GM12891 (cell line): ENCODE data around the gene NEK6.
"Not testable (repeated sequence)": the region's sequence is repeated elsewhere in the genome, so short reads cannot be mapped to it uniquely, and the experiment has no call there.

Experiments
- DNase-seq: peaks from one replicate; pipeline ENCODE4 v3.0.0; 2011; ENCODE audit warnings: low spot score; ENCODE audit not compliant: insufficient read length
- FAIRE-seq: peaks from 2 replicates; lab custom pipeline; 2011; peaks lifted over from hg19 to GRCh38; lab: Jason Lieb, UNC
- PAX5 ChIP-seq: IDR thresholded peaks from 2 replicates; pipeline ENCODE4 v1.6.1; 2011; ENCODE audit warnings: low read length, moderate library complexity, mild to moderate bottlenecking; ENCODE audit not compliant: insufficient read depth, severe bottlenecking
- POLR2A ChIP-seq: IDR thresholded peaks from 2 replicates; pipeline ENCODE4 v1.6.1; 2011; ENCODE audit warnings: low read depth, low read length, control low read depth
- POLR2AphosphoS5 ChIP-seq: IDR thresholded peaks from 2 replicates; pipeline ENCODE4 v1.6.1; 2011; ENCODE audit warnings: low read depth, low read length, control low read depth
- POU2F2 ChIP-seq: IDR thresholded peaks from 2 replicates; pipeline ENCODE4 v1.6.1; 2011; ENCODE audit warnings: low read depth, mild to moderate bottlenecking, control low read depth, low read length, moderate library complexity
- SPI1 ChIP-seq: IDR thresholded peaks from 2 replicates; pipeline ENCODE4 v1.6.1; 2011; ENCODE audit warnings: low read depth, low read length, control low read depth
- TAF1 ChIP-seq: IDR thresholded peaks from 2 replicates; pipeline ENCODE4 v1.6.1; 2011; ENCODE audit warnings: low read depth, low read length, control low read depth

Gene NEK6

GRCh38 chr9:124222918-124223720 is 34.6 kb upstream of the NEK6 start:
- DNase-seq (no peak), FAIRE-seq (peak; percentile 20)
- TF ChIP-seq POLR2A = no peak
- TF ChIP-seq SPI1 = no peak
- no peak for TF ChIP-seq TAF1
- no peak for TF ChIP-seq PAX5
- TF ChIP-seq POU2F2 = no peak
- TF ChIP-seq POLR2AphosphoS5 = no peak

GRCh38 chr9:124225945-124226344 is 31.8 kb upstream of the NEK6 start:
- TF ChIP-seq POLR2AphosphoS5 (no peak), TAF1 (no peak), POLR2A (no peak), PAX5 (no peak), POU2F2 (no peak), SPI1 (no peak)
- no peak for FAIRE-seq

GRCh38 chr9:124228516-124228915 is 29.2 kb upstream of the NEK6 start:
- no peak for TF ChIP-seq POLR2AphosphoS5
- no peak for TF ChIP-seq PAX5
- TF ChIP-seq TAF1 = no peak
- TF ChIP-seq POLR2A = no peak
- no peak for DNase-seq
- no peak for FAIRE-seq

More at GRCh38 chr9:124225945-124226344, 31.8 kb upstream of the NEK6 start:
- DNase-seq = no peak

- TF ChIP-seq POLR2AphosphoS5 (no peak), PAX5 (no peak), POLR2A (no peak), TAF1 (no peak), SPI1 (no peak), POU2F2 (no peak)
- FAIRE-seq (no peak), DNase-seq (no peak)
Observed at GRCh38 chr9:124231095-124231737, 26.5 kb upstream of the NEK6 start.

GRCh38 chr9:124238546-124239140 is 19.1 kb upstream of the NEK6 start:
- DNase-seq (no peak), FAIRE-seq (peak; percentile 73)
- TF ChIP-seq POLR2AphosphoS5 (no peak), POU2F2 (no peak), PAX5 (no peak), SPI1 (no peak), TAF1 (no peak), POLR2A (no peak)

- TF ChIP-seq POU2F2 (no peak), POLR2AphosphoS5 (no peak), SPI1 (peak; percentile 10; the same call in 1 of the 2 replicates), POLR2A (no peak), PAX5 (no peak), TAF1 (no peak)
- DNase-seq (no peak), FAIRE-seq (peak; percentile 83)
Observed at GRCh38 chr9:124239249-124240073, 18.3 kb upstream of the NEK6 start.

GRCh38 chr9:124242331-124243194 is 15.2 kb upstream of the NEK6 start:
- no peak for TF ChIP-seq SPI1
- TF ChIP-seq PAX5 = no peak
- TF ChIP-seq TAF1 = no peak
- no peak for TF ChIP-seq POLR2AphosphoS5
- TF ChIP-seq POU2F2 = no peak
- TF ChIP-seq POLR2A = no peak
- peak; percentile 74 for FAIRE-seq
- no peak for DNase-seq

- DNase-seq, FAIRE-seq: not testable (repeated sequence)
Observed at GRCh38 chr9:124247393-124247792, 10.4 kb upstream of the NEK6 start.

GRCh38 chr9:124248066-124248465 is 9.7 kb upstream of the NEK6 start:
- FAIRE-seq (no peak), DNase-seq (no peak)
- TF ChIP-seq POU2F2 (no peak), PAX5 (no peak), SPI1 (no peak), POLR2A (no peak), TAF1 (no peak)
